ENCODE results near the gene MN1. TPM values are rescaled to one million over a fixed set of nuclear protein-coding genes. Genes with fewer than 3 reads are reported as not detected.

The MN1 gene
- total and polyA plus RNA-seq, 2 experiments from 2014 or later, result 1.0 to 6.8 TPM

- no peak for TF ChIP-seq REST (IDR thresholded peaks at IDR 0.05; ENCODE audit: unreplicated experiment)
- TF ChIP-seq ZNF462 (CRISPR knock-in tag; IDR thresholded peaks at IDR 0.05), result no peak
These were observed 46.6 kb downstream of the MN1 start (continued) for GRCh38 chr22:27754888-27755480.

- Histone ChIP-seq H3K9me2 (ENCODE audit: insufficient read depth) (no peaks in the 10 kb centered on the region), H3F3A (replicated peaks; ENCODE audit: low read depth) (peaks cover 11% of the 10 kb centered on the region; the same call in 1 of the 2 replicates), H3K4me3 (no peak overlapping the region), H3K4me2 (no peak overlapping the region), H3K79me2 (replicated peaks; ENCODE audit: insufficient read depth) (no peaks in the 10 kb centered on the region), H3K27me3 (ENCODE audit: insufficient read depth) (no peaks in the 10 kb centered on the region), H2AFZ (no peak overlapping the region), H3K36me3 (ENCODE audit: insufficient read depth) (no peaks in the 10 kb centered on the region), H3K27ac (ENCODE audit: low read depth) (no peak overlapping the region), H4K20me1 (replicated peaks; ENCODE audit: insufficient read depth) (no peaks in the 10 kb centered on the region), H3K4me1 (ENCODE audit: insufficient read depth) (peaks cover 20% of the 10 kb centered on the region)
- Mint-ChIP-seq H3K4me3 (no peak overlapping the region), H3K36me3 (ENCODE audit: low read depth) (no peaks in the 10 kb centered on the region), H3K27me3 (ENCODE audit: insufficient read depth, low read depth, poor library complexity) (peaks cover 8% of the 10 kb centered on the region), H3K27ac (no peak overlapping the region), H3K4me1 (peaks cover 38% of the 10 kb centered on the region), H3K9me3 (no peaks in the 10 kb centered on the region; the same call in 2 of the 3 replicates)
- DNase-seq (ENCODE audit: low spot score), result no peak
- no peak for ATAC-seq
- TF ChIP-seq POLR2AphosphoS5 (IDR thresholded peaks at IDR 0.05; ENCODE audit: low read depth) (no peak), NANOG (IDR thresholded peaks at IDR 0.05; ENCODE audit: borderline replicate concordance) (no peak), ZNF331 (CRISPR knock-in tag; IDR thresholded peaks at IDR 0.05; ENCODE audit: low read depth) (no peak), EZH2 (IDR thresholded peaks at IDR 0.05; ENCODE audit: low read depth, unreplicated experiment) (no peak), ZNF114 (CRISPR knock-in tag; IDR thresholded peaks at IDR 0.05) (no peak), CREB1 (CRISPR knock-in tag; IDR thresholded peaks at IDR 0.05; ENCODE audit: low read depth) (no peak), EZH2phosphoT487 (IDR thresholded peaks at IDR 0.05; ENCODE audit: unreplicated experiment) (no peak), STAT1 (IDR thresholded peaks at IDR 0.05; ENCODE audit: unreplicated experiment) (no peak), REST (IDR thresholded peaks at IDR 0.05; ENCODE audit: unreplicated experiment) (no peak)
These were observed 47.2 kb downstream of the MN1 start for GRCh38 chr22:27754247-27754887.
